LNCaP clone FGC (cell line): ENCODE measurements around the gene GPRIN1.
A peak's percentile ranks its signal among the peaks of the same experiment; 100 is the strongest.

Experiments used
- DNase-seq: peaks from one replicate; pipeline ENCODE4 v3.0.0-alpha.2; 2011; ENCODE audit warnings: low read depth
- H3K4me3 ChIP-seq: 2 replicates; pipeline ENCODE4 v1.5.1; 2011; ENCODE audit warnings: mild to moderate bottlenecking, low read depth, low read length, control low read depth
- TF ChIP-seq, protein P1 (sequence below): IDR thresholded peaks from 2 replicates; pipeline ENCODE4 v1.5.1; 2012; ENCODE audit warnings: mild to moderate bottlenecking; ENCODE audit not compliant: control insufficient read depth, insufficient read depth; ENCODE audit errors: extremely low read depth

Gene GPRIN1

DNA sequence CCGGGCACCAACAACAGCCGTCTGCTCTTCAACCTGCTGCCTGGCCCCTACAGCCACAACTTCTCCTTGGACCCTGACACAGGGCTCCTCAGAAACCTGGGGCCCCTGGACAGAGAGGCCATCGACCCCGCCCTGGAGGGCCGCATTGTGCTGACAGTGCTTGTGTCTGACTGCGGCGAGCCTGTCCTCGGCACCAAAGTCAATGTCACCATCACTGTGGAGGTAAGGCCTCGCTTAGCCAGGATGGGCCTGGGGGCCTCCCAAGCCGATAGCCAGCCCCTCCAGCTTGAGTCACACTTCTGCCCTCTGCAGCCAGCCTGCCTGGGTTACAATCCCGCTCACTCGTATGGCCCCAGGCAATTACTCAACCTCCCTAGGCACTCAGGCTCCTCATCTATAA is 28.6 kb downstream of the GPRIN1 start:
- DNase-seq = no peak
- TF ChIP-seq, protein P1, sequence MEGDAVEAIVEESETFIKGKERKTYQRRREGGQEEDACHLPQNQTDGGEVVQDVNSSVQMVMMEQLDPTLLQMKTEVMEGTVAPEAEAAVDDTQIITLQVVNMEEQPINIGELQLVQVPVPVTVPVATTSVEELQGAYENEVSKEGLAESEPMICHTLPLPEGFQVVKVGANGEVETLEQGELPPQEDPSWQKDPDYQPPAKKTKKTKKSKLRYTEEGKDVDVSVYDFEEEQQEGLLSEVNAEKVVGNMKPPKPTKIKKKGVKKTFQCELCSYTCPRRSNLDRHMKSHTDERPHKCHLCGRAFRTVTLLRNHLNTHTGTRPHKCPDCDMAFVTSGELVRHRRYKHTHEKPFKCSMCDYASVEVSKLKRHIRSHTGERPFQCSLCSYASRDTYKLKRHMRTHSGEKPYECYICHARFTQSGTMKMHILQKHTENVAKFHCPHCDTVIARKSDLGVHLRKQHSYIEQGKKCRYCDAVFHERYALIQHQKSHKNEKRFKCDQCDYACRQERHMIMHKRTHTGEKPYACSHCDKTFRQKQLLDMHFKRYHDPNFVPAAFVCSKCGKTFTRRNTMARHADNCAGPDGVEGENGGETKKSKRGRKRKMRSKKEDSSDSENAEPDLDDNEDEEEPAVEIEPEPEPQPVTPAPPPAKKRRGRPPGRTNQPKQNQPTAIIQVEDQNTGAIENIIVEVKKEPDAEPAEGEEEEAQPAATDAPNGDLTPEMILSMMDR = no peak
- no peak overlapping the region for H3K4me3 ChIP-seq

DNA sequence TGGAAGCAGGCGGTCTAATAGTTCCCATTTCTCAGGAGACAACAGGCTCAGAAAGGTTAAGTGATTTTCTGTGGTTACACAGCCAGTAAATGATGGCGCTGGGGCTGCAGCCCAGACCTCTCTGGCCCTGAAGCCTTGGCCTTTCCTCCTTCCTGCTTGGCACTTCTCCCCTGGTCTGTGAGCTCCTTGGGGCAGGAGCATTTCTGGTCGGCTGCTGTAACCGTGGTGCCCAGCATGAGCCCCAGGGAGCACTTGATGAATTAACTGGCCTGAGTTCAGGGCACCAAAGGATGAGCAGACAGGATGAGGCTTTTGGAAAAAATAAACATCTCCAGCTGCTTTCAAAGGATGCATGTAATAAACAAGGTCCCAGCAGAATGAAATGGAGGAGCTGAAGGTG is 30.6 kb downstream of the GPRIN1 start:
- TF ChIP-seq, protein P1 = no peak
- H3K4me3 ChIP-seq = no peak overlapping the region
- no peak for DNase-seq

DNA sequence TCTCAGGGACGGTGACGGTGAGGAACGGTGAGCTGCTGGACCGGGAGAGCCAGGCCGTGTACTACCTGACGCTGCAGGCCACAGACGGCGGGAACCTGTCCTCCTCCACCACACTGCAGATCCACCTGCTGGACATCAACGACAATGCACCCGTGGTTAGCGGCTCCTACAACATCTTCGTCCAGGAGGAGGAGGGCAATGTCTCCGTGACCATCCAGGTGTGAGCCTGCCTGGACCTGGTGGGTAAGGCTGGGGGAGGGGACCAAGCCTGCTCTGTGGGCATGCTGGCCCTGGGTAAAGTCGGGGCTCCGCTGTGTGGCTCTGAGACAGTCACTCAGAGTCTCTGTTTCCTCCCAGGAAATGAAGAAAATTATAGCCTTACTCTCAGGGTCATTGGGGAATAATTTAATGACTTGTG is 31.6 kb downstream of the GPRIN1 start:
- H3K4me3 ChIP-seq = no peak overlapping the region
- DNase-seq = peak; percentile 72
- TF ChIP-seq, protein P1 = peak; percentile 91

DNA sequence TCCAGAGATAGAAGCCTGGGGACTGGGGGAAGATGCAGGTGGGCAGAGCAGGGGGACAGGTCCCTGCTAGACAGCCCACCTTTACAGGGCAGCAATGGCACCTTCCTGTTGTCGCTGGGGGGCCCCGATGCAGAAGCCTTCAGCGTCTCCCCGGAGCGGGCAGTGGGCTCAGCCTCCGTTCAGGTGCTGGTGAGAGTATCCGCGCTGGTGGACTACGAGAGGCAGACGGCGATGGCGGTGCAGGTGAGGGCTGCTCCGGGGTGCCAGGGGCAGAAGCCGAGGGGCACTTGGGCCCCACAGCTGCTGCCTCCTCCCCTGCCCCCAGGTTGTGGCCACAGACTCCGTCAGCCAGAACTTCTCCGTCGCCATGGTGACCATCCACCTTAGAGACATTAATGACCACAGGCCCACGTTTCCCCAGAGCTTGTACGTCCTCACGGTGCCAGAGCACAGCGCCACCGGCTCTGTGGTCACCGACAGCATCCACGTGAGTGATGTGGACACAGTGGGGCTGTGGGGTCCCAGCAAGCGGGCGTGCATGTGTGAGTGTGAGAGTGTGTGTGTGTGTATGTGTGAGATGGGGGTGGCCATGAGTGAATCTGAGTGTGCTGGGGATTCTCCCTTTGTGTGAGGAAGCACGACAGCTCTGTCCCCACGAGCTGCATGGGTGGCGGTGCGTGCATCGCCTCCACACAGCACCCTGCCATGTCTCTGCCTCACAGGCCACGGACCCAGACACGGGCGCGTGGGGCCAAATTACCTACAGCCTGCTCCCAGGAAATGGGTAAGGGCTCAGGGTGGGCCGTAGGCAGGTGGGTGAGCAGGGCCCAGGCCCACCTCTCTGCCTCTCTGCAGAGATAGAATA is 32.4 kb downstream of the GPRIN1 start:
- TF ChIP-seq, protein P1 = no peak
- no peak for DNase-seq
- no peak overlapping the region for H3K4me3 ChIP-seq

DNA sequence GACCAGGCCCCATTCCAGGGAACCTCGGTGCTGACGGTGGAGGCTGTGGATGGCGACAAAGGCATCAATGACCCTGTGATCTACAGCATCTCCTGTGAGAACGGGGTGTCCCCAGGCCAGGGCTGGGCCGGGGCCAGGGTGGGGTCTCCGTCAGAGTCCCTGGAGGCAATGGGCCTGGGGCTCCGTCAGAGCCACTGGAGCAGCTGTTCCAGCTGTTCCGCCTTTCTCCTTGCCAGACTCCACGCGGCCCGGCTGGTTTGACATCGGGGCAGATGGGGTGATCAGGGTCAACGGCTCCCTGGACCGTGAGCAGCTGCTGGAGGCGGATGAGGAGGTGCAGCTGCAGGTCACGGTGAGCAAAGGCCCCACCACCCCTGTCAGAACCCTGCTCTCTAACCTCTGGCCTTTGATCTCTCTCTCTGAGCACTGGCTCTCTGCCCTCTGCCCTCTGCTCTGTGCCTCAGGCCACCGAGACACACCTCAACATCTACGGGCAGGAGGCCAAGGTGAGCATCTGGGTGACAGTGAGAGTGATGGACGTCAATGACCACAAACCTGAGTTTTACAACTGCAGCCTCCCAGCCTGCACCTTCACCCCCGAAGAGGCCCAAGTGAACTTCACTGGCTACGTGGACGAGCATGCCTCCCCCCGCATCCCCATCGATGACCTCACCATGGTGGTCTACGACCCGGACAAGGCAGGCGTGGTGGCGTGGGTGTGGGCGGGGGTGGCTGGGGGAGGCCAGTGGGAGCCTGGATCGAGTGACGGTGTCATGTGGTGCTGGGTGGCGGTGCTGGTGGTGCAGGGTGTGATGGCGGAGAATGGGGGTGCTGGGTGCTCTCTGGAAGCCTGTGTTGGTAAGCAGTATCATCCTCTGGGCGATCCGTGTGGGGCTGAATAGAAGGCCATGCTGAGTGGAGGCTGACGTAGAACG is 34.2 kb downstream of the GPRIN1 start:
- no peak for DNase-seq
- H3K4me3 ChIP-seq = no peak overlapping the region
- TF ChIP-seq, protein P1 = no peak

DNA sequence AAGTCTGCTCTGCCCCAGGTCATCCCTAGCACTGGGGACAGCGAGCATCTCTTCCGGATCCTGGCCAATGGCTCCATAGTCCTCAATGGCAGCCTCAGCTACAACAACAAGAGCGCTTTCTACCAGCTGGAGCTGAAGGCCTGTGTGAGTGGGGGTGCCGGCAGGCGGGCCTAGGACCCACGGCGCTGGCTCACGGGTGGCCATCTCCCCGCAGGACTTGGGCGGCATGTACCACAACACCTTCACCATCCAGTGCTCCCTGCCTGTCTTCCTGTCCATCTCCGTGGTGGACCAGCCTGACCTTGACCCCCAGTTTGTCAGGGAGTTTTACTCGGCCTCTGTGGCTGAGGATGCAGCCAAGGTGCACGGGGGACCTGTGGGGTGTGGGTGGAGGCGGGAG is 34.9 kb downstream of the GPRIN1 start:
- DNase-seq = no peak
- H3K4me3 ChIP-seq = no peak overlapping the region
- TF ChIP-seq, protein P1 = no peak
